SK-N-MC (cell line): Measurements from ENCODE around the gene UMOD.
"Not testable (repeated sequence)": the region's sequence is repeated elsewhere in the genome, so short reads cannot be mapped to it uniquely, and the experiment has no call there.

Experiments
- DNase-seq: peaks from one replicate; pipeline ENCODE4 v3.0.0-alpha.2; 2011; ENCODE audit warnings: low read depth, low spot score
- H3K27ac ChIP-seq: fragments of 200-600 bp; sonication (generic); 2 replicates; pipeline ENCODE4 v1.5.1; 2016; ENCODE audit warnings: mixed run types
- H3K36me3 ChIP-seq: fragments of 200-600 bp; sonication (generic); 2 replicates; pipeline ENCODE4 v1.6.1; 2017; ENCODE audit warnings: antibody characterized with exemption, low read length, mixed read lengths; ENCODE audit not compliant: insufficient read depth
- H3K4me3 ChIP-seq: fragments of 200-600 bp; sonication (generic); 2 replicates; pipeline ENCODE4 v1.5.1; 2016
- H3K9ac ChIP-seq: fragments of 200-600 bp; sonication (generic); 2 replicates; pipeline ENCODE4 v1.8.0; 2017; ENCODE audit warnings: mixed run types, mixed read lengths; ENCODE audit not compliant: insufficient read length
- H3K9me3 ChIP-seq: fragments of 200-600 bp; sonication (generic); 2 replicates; pipeline ENCODE4 v1.6.1; 2017; ENCODE audit warnings: low read depth, mild to moderate bottlenecking, antibody characterized with exemption, low read length, moderate library complexity, mixed read lengths
- EZH2 ChIP-seq: fragments of 200-600 bp; sonication (generic); IDR thresholded peaks from one replicate; pipeline ENCODE4 v1.6.1; 2017; ENCODE audit warnings: antibody characterized with exemption
- FOXP2 ChIP-seq: optimal IDR thresholded peaks from 2 replicates; pipeline ENCODE3; 2011; ENCODE audit warnings: mild to moderate bottlenecking, moderate library complexity; ENCODE audit not compliant: insufficient read depth; ENCODE audit errors: extremely low read length, control extremely low read depth
- POLR2AphosphoS5 ChIP-seq: IDR thresholded peaks from 2 replicates; pipeline ENCODE4 v1.6.1; 2012; ENCODE audit warnings: mild to moderate bottlenecking, low read depth, low read length, borderline replicate concordance

Gene UMOD

GRCh38 chr16:20320592-20320991 is 31.9 kb downstream of the UMOD start:
- no peak overlapping the region for H3K27ac ChIP-seq
- H3K9me3 ChIP-seq = no peaks in the 10 kb centered on the region
- TF ChIP-seq POLR2AphosphoS5 (no peak), FOXP2 (no peak), EZH2 (no peak)
- no peak for DNase-seq
- no peaks in the 10 kb centered on the region for H3K36me3 ChIP-seq
- no peak overlapping the region for H3K9ac ChIP-seq
- H3K4me3 ChIP-seq = no peak overlapping the region

DNA sequence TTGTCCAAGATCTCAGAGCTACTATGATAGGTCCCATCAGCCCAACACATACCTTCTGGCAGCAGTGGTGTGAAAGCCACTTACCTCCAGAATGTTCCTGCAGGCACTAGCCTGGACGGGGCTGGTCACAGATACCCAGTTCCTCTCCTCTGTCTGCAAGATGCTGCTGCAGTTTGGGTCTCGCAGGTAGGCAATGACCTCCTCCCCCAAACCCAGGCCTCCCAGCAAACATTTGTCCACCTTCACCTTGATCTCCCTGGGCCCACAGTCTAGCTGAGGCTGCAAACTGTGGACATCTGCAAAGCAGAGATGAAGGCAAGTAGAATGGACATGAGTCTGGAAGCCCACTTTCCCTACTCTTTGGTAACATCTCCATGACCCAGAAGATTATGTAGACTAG is 32.3 kb downstream of the UMOD start:
- no peaks in the 10 kb centered on the region for H3K9me3 ChIP-seq
- DNase-seq = no peak
- H3K36me3 ChIP-seq = no peaks in the 10 kb centered on the region
- no peak overlapping the region for H3K9ac ChIP-seq
- TF ChIP-seq FOXP2 = no peak
- no peak for TF ChIP-seq POLR2AphosphoS5
- no peak for TF ChIP-seq EZH2
- H3K4me3 ChIP-seq = no peak overlapping the region
- no peak overlapping the region for H3K27ac ChIP-seq

DNA sequence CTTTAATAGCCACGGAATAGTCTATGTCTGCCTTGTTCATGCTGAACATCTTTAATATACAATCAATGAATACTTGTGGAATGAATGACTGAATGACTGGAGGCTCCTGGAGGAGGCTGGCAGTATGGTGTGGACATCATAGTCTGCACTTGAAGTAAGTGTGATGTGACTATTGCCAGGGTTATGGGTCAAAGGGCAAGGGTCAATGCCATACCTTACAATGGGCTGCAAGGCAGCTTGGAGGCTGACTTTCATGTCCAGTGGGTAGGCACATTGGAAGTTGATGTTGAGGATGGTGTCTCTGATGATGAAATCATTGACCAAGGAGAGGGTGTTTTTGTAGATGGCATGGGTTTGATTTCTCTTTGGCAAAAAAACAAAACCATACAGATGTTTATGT is 33.1 kb downstream of the UMOD start:
- no peaks in the 10 kb centered on the region for H3K9me3 ChIP-seq
- no peak overlapping the region for H3K27ac ChIP-seq
- no peak overlapping the region for H3K9ac ChIP-seq

DNA sequence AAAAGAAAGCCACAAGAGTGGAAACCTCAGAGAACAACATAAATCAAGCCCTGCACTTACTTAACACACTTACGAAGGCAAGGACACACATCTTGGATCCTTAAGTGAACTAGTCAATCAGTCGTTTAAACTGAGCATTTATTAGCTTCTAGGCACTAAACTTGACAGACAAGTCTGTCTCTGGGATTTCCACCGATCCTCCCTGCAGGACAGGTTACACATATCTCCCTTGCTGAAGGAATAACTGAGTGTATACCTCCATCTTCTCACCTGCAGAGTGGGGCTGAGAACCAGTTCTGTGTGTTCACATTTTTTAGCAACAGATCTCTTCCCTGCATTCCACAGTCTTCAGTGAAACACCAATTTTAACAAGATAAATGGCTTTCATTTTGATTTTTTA is 34.1 kb downstream of the UMOD start:
- Histone ChIP-seq H3K4me3 (no peak overlapping the region), H3K27ac (no peak overlapping the region), H3K36me3 (no peaks in the 10 kb centered on the region), H3K9me3 (no peaks in the 10 kb centered on the region), H3K9ac (no peak overlapping the region)
- no peak for TF ChIP-seq POLR2AphosphoS5
- no peak for DNase-seq

More for the DNA sequence above, 33.1 kb downstream of the UMOD start:
- H3K4me3 ChIP-seq = no peak overlapping the region
- H3K36me3 ChIP-seq = no peaks in the 10 kb centered on the region
- TF ChIP-seq POLR2AphosphoS5 = no peak
- no peak for TF ChIP-seq EZH2
- TF ChIP-seq FOXP2 = no peak
- no peak for DNase-seq

DNA sequence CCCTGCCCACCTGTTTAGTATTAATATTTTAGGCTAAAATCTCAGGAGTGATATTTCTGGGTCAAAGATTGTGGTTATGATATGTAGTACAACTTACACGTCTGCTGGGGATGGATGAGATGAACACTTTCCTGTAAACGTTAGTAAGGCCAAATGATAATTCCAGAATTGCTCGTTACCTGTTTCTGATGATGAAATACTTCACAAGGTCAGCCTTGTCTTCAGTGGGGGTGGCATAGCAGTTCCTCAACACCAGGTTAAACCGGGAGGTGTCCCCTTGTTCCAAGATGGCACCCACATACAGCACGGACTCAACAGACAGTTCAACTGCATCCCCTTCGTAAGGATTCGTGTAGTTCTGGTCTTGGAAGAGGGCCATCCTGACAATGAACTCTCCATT is 34.5 kb downstream of the UMOD start:
- H3K9ac ChIP-seq = no peak overlapping the region
- DNase-seq = no peak
- H3K27ac ChIP-seq = no peak overlapping the region
- H3K36me3 ChIP-seq = no peaks in the 10 kb centered on the region
- H3K9me3 ChIP-seq = no peaks in the 10 kb centered on the region
- no peak overlapping the region for H3K4me3 ChIP-seq
- TF ChIP-seq EZH2 (no peak), FOXP2 (no peak), POLR2AphosphoS5 (no peak)

GRCh38 chr16:20317117-20317516 is 35.4 kb downstream of the UMOD start:
- TF ChIP-seq FOXP2 (no peak), POLR2AphosphoS5 (no peak)
- H3K9ac ChIP-seq = no peak overlapping the region
- H3K36me3 ChIP-seq = no peaks in the 10 kb centered on the region
- H3K27ac ChIP-seq = no peak overlapping the region
- no peak for DNase-seq
- H3K9me3 ChIP-seq = no peaks in the 10 kb centered on the region
- H3K4me3 ChIP-seq = no peak overlapping the region

- H3K4me3 ChIP-seq = no peak overlapping the region
- no peak for DNase-seq
- TF ChIP-seq FOXP2 (no peak), EZH2 (no peak), POLR2AphosphoS5 (no peak)
- H3K9ac ChIP-seq = no peak overlapping the region
- no peak overlapping the region for H3K27ac ChIP-seq
- no peaks in the 10 kb centered on the region for H3K9me3 ChIP-seq
- no peaks in the 10 kb centered on the region for H3K36me3 ChIP-seq
Observed at GRCh38 chr16:20316715-20317114, 35.8 kb downstream of the UMOD start.

- H3K4me3 ChIP-seq = no peak overlapping the region
- no peak overlapping the region for H3K27ac ChIP-seq
- H3K36me3 ChIP-seq = no peaks in the 10 kb centered on the region
- H3K9ac ChIP-seq = no peak overlapping the region
- DNase-seq = no peak
- TF ChIP-seq POLR2AphosphoS5 = no peak
- no peak for TF ChIP-seq FOXP2
- TF ChIP-seq EZH2 = no peak
- no peaks in the 10 kb centered on the region for H3K9me3 ChIP-seq
Observed at GRCh38 chr16:20315764-20316163, 36.8 kb downstream of the UMOD start.

DNA sequence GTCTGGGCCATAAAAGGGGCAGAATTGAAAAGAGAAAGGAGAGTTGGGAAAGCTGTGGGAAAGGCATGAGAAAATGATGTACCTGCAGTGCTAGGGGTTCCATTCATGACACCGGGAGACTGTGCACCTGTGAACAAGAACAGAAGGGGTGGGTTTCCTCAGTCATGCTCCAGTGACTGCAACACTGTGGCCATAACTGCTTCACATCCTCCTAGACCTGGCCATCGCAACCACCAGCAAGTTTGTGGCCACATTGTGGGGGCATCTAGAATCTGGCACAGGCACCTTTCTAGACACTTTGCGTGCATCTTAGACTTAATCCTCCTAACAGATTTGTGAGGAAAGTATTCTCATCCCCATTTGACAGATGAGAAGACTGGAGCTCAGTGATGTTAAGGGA is 37.9 kb downstream of the UMOD start:
- H3K27ac ChIP-seq = no peak overlapping the region
- TF ChIP-seq EZH2 = no peak
- TF ChIP-seq FOXP2 = no peak
- TF ChIP-seq POLR2AphosphoS5 = no peak
- H3K9ac ChIP-seq = no peak overlapping the region
- no peak overlapping the region for H3K4me3 ChIP-seq
- no peak for DNase-seq
- H3K9me3 ChIP-seq = no peaks in the 10 kb centered on the region
- H3K36me3 ChIP-seq = no peaks in the 10 kb centered on the region

- TF ChIP-seq EZH2 (no peak), POLR2AphosphoS5 (no peak), FOXP2 (no peak)
- Histone ChIP-seq H3K9ac (no peak overlapping the region), H3K27ac (no peak overlapping the region), H3K4me3 (no peak overlapping the region), H3K36me3 (no peaks in the 10 kb centered on the region), H3K9me3 (no peaks in the 10 kb centered on the region)
- DNase-seq = no peak
Observed at GRCh38 chr16:20313741-20314140, 38.8 kb downstream of the UMOD start.

DNA sequence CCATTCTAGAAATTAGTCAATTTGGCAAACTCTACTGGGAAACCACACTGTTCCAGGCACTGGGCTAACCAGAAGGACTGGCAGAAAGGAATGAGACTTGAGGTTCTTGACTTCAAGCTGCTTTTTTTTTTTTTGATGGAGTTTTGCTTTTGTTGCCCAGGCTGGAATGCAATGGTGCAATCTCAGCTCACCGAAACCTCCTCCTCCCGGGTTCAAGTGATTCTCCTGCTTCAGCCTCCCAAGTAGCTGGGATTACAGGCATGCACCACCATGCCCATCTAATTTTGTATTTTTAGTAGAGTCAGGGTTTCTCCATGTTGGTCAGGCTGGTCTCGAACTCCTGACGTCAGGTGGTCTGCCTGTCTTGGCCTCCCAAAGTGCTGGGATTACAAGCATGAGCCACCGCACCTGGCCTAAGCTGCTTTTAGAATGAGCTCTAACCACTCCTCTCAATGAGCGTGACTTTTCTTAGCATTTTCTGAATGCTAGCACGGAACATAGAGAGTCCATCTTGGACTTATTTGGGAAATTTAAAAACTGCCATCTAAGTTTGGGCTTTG is 39.9 kb downstream of the UMOD start:
- H3K9ac ChIP-seq, DNase-seq, H3K4me3 ChIP-seq, H3K36me3 ChIP-seq, H3K27ac ChIP-seq, H3K9me3 ChIP-seq: not testable (repeated sequence)
